Endothelial cell of umbilical vein (primary cell): ENCODE measurements around the gene NR2C2.

Source experiments
- EZH2 ChIP-seq: IDR thresholded peaks from 2 replicates; pipeline ENCODE4 v1.6.1; 2012; ENCODE audit warnings: borderline replicate concordance, low read depth, mild to moderate bottlenecking, moderate library complexity, low read length, inconsistent platforms; ENCODE audit not compliant: severe bottlenecking
- TF ChIP-seq, protein P1 (sequence below), 2 donors: IDR thresholded peaks; 1 replicate in 1 of 2; 2 replicates in 1 of 2; pipeline ENCODE4 v1.5.1; 2011; ENCODE audit warnings: low read length in 2 of 2, mild to moderate bottlenecking in 2 of 2, moderate library complexity in 2 of 2, control low read depth in 1 of 2, inconsistent platforms in 1 of 2, low read depth in 1 of 2; ENCODE audit not compliant: insufficient read depth in 1 of 2; ENCODE audit errors: extremely low read depth in 1 of 2

DNA sequence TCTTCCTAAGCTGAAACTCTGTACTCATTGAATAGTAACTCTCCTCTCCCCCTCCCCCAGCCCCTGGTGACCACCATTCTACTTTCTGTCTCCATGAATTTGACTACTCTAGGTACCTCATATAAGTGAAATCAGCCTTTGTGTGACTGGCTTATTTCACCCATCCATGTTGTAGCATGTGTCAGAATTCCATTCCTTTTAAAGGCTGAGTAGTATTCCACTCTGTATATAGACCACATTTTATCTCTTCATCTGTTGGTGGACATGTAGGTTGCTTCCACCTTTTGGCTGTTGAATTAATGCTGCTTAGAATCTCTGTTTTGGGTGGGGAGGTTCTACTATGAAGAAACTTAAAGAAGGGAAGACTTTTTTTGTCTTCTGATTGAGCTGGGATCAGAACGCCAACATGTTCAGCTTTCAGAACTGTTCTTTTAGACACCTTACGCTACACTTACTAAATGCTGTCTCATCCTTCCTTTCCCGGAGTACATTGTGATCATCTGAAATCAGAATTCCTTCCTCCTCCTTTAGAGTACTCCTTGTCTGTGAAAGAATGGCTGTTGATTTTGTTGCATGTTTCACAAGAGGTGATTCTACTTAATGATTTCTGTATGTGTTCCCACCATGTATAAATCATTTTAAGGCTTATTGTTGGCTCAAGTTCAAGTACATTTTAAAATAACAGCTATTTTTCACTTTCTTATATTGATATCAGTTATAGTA is 67.4 kb downstream of the NR2C2 start:
- TF ChIP-seq, protein P1, sequence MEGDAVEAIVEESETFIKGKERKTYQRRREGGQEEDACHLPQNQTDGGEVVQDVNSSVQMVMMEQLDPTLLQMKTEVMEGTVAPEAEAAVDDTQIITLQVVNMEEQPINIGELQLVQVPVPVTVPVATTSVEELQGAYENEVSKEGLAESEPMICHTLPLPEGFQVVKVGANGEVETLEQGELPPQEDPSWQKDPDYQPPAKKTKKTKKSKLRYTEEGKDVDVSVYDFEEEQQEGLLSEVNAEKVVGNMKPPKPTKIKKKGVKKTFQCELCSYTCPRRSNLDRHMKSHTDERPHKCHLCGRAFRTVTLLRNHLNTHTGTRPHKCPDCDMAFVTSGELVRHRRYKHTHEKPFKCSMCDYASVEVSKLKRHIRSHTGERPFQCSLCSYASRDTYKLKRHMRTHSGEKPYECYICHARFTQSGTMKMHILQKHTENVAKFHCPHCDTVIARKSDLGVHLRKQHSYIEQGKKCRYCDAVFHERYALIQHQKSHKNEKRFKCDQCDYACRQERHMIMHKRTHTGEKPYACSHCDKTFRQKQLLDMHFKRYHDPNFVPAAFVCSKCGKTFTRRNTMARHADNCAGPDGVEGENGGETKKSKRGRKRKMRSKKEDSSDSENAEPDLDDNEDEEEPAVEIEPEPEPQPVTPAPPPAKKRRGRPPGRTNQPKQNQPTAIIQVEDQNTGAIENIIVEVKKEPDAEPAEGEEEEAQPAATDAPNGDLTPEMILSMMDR (IDR thresholded peaks at IDR 0.05; ENCODE audit: extremely low read depth in 1 of 2, insufficient read depth in 1 of 2, low read depth in 1 of 2, low read length in 2 of 2), result no peak
- no peak for TF ChIP-seq EZH2
